ENCODE measurements around the gene MXI1.

MXI1 gene

GRCh38 chr10:110163841-110164240 lies 43.6 kb upstream of the MXI1 start:
- DNase-seq (ENCODE audit: low read depth): no peak
- in situ Hi-C loops (cut with HindIII; ENCODE audit: low sequenced_read_pairs): loop anchor here (5.0 kb wide), 1 partner anchor 33 kb away; no protein-coding TSS in a partner anchor
- TF ChIP-seq CTCF (IDR thresholded peaks at IDR 0.05; ENCODE audit: low read depth, low read length, missing control alignments): no peak
- no peak overlapping the region for H3K4me3 ChIP-seq (ENCODE audit: low read depth, low read length)

DNA sequence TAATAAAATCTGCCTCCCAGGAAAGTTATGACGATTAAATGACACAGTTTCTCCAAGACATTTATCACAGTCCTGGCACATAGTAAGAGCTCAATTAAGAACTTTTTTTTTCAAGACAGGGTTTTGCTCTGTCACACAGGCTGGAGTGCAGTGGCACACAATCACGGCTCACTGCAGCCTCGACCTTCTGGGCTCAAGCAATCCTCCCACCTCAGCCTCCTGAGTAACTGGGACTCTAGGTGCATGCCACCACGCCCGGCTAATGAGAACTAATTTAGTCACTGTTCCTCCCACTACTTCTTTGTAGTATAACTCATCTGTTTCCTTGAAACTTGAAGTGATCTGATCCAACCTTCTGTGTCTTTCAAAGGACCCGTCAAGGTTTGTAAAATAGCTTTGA lies 42.2 kb upstream of the MXI1 start:
- no peak for TF ChIP-seq CTCF (IDR thresholded peaks at IDR 0.05; ENCODE audit: low read depth, low read length, missing control alignments)
- no peak overlapping the region for H3K4me3 ChIP-seq (ENCODE audit: low read depth, low read length)
- DNase-seq (ENCODE audit: low read depth): no peak
- in situ Hi-C loops (cut with HindIII; ENCODE audit: low sequenced_read_pairs): no loop called here

DNA sequence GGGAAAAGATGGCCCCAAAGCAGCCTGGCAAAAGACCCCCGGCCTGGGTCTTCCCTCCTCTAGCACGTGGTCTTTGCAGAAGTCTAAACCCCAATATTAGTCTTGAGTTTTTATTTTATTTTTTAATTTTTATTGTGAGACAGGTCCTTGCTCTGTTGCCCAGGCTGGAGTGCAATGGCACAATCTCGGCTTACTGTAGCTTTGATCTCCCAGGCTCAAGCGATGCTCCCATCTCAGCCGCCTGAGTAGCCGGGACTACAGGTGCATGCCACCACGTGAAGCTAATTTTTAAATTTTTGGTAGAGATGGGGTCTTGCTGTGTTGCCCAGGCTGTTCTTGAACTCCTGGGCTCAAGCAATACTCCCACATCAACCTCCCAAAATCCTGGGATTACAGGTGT lies 40.3 kb upstream of the MXI1 start:
- H3K4me3 ChIP-seq (ENCODE audit: low read depth, low read length): no peak overlapping the region
- DNase-seq (ENCODE audit: low read depth): no peak
- in situ Hi-C loops (cut with HindIII; ENCODE audit: low sequenced_read_pairs): no loop called here
- TF ChIP-seq CTCF (IDR thresholded peaks at IDR 0.05; ENCODE audit: low read depth, low read length, missing control alignments): no peak

- no peak overlapping the region for H3K4me3 ChIP-seq (ENCODE audit: low read depth, low read length)
- TF ChIP-seq CTCF (IDR thresholded peaks at IDR 0.05; ENCODE audit: low read depth, low read length, missing control alignments): no peak
- DNase-seq (ENCODE audit: low read depth): no peak
- in situ Hi-C loops (cut with HindIII; ENCODE audit: low sequenced_read_pairs): no loop called here
These were observed 38.6 kb upstream of the MXI1 start for GRCh38 chr10:110168601-110169481.

- in situ Hi-C loops (cut with HindIII; ENCODE audit: low sequenced_read_pairs): no loop called here
- no peak for TF ChIP-seq CTCF (IDR thresholded peaks at IDR 0.05; ENCODE audit: low read depth, low read length, missing control alignments)
- DNase-seq (ENCODE audit: low read depth): no peak
- H3K4me3 ChIP-seq (ENCODE audit: low read depth, low read length): no peak overlapping the region
These were observed 37.8 kb upstream of the MXI1 start for GRCh38 chr10:110169586-110169985.

DNA sequence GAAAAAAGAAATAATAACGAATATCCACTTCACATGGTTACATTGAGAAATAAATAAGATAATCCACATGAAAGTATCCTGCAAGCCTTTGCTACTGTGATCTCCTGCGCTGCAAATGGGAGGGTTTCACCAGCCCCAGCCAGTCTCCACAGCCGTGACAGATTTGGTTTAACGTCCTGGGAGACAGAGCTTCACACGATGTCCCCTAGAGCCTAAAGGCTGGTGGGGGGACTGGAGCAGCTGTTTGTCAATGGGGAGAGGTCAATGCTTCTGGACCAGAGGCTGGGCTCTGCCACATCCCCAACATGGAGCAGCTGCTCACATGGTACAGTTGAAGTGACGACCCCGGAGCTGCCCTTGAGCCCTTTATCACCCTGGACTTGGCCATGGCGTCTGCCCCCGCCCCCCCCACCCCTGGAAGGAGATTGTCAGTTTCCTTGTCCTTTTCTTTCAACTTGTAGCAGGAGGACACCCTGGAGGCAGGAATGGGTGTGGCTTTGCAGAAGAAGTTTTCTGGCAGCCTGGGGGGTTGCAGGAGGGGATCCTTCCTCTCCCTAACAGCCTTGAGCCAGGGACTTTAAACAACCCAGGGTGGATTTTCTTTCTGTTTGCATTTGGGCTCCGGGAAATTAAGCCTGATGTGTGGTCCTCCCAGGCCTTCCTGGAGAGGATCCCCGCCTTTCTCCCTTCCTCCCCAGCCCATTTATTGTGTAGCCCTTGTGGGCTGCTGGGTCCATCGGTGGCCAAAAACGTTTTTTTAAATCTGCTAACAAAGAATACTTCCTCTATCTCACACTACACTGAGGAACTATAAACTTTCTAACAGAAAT lies 37.0 kb upstream of the MXI1 start:
- H3K4me3 ChIP-seq (ENCODE audit: low read depth, low read length): no peak overlapping the region
- in situ Hi-C loops (cut with HindIII; ENCODE audit: low sequenced_read_pairs): no loop called here
- DNase-seq (ENCODE audit: low read depth): no peak
- TF ChIP-seq CTCF (IDR thresholded peaks at IDR 0.05; ENCODE audit: low read depth, low read length, missing control alignments): no peak

Measured in astrocyte of the cerebellum (primary cell).